ENCODE measurements around the gene IFI27. TPM values are rescaled to one million over a fixed set of nuclear protein-coding genes. Genes with fewer than 3 reads are reported as not detected.

IFI27 gene
- total RNA-seq, 1 donor from 2014 or later: 0.64 TPM

DNA sequence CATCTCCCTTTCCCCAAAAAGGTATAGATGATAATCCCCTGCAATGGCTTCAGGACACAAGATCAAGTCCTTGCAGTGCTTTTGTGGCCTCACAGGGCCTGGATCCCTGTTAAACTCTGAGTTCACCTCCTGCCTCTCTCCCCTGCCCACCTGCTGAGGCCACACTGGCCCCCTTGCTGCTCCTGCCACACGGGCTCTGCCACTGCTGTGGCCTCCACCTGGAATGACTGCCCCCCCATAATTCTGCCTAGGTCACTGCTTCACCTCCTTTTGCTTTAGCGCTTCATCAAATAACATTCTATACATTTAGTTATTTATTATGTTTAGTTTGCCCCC lies 653 bp upstream of the IFI27 start:
- CTCF ChIA-PET: no interaction called here
- POLR2A ChIA-PET: no interaction called here

DNA sequence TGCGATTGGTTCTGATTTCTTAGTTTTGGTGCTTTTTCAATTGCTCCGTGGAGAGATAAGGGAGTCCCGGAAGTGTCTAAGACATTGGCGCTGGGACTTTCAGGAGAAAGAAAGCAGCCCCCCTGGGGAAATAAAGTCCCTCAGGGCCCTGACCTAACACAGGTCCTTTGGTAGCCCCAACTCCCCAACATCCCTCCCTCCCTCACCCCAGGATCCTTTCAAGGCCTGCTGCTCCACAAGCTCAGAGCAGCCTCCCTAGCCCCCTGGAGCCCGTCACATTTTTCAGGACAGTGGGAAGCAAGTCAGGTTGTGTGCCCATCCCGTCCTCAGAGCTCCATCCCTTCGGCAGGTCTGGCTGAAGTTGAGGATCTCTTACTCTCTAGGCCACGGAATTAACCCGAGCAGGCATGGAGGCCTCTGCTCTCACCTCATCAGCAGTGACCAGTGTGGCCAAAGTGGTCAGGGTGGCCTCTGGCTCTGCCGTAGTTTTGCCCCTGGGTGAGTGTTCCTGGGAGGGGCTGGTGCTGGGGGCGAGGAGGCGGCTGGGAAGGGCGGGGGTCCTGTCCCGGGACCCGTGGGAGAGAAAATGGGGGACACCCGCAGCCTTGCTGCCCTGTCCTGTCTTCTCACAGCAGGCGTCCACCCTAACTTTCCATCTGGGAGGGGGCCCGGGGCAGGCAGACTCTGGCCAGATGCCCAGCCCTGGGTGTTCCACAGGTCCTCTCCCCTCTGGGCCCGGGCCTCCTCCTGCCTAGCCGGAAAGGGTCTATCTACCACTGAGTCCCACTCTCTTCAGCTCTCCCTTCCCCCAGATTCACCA lies 950 bp downstream of the IFI27 start:
- intact Hi-C loops (cut with micrococcal nuclease): no loop called here
- peaks cover 19% of the 10 kb centered on the region for H3K27me3 Mint-ChIP-seq
- TF ChIP-seq, protein P1, sequence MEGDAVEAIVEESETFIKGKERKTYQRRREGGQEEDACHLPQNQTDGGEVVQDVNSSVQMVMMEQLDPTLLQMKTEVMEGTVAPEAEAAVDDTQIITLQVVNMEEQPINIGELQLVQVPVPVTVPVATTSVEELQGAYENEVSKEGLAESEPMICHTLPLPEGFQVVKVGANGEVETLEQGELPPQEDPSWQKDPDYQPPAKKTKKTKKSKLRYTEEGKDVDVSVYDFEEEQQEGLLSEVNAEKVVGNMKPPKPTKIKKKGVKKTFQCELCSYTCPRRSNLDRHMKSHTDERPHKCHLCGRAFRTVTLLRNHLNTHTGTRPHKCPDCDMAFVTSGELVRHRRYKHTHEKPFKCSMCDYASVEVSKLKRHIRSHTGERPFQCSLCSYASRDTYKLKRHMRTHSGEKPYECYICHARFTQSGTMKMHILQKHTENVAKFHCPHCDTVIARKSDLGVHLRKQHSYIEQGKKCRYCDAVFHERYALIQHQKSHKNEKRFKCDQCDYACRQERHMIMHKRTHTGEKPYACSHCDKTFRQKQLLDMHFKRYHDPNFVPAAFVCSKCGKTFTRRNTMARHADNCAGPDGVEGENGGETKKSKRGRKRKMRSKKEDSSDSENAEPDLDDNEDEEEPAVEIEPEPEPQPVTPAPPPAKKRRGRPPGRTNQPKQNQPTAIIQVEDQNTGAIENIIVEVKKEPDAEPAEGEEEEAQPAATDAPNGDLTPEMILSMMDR (IDR thresholded peaks at IDR 0.05): no peak
- H3K4me1 Mint-ChIP-seq: no peaks in the 10 kb centered on the region
- CTCF ChIA-PET: no interaction called here
- H3K36me3 Mint-ChIP-seq (ENCODE audit: low read depth): no peaks in the 10 kb centered on the region
- no peak for ATAC-seq (ENCODE audit: low read depth)
- no peak overlapping the region for H3K4me3 Mint-ChIP-seq
- POLR2A ChIA-PET: no interaction called here
- no peak for DNase-seq
- no peak overlapping the region for H3K27ac Mint-ChIP-seq
- H3K9me3 Mint-ChIP-seq: no peaks in the 10 kb centered on the region

More for the DNA sequence above, 653 bp upstream of the IFI27 start:
- TF ChIP-seq, protein P1 (IDR thresholded peaks at IDR 0.05): no peak
- Mint-ChIP-seq H3K27ac (no peak overlapping the region), H3K27me3 (peaks cover 7% of the 10 kb centered on the region), H3K4me3 (no peak overlapping the region), H3K36me3 (ENCODE audit: low read depth) (no peaks in the 10 kb centered on the region), H3K9me3 (no peaks in the 10 kb centered on the region), H3K4me1 (no peaks in the 10 kb centered on the region)
- DNase-seq (no peak), ATAC-seq (ENCODE audit: low read depth) (no peak)
- intact Hi-C loops (cut with micrococcal nuclease): no loop called here

DNA sequence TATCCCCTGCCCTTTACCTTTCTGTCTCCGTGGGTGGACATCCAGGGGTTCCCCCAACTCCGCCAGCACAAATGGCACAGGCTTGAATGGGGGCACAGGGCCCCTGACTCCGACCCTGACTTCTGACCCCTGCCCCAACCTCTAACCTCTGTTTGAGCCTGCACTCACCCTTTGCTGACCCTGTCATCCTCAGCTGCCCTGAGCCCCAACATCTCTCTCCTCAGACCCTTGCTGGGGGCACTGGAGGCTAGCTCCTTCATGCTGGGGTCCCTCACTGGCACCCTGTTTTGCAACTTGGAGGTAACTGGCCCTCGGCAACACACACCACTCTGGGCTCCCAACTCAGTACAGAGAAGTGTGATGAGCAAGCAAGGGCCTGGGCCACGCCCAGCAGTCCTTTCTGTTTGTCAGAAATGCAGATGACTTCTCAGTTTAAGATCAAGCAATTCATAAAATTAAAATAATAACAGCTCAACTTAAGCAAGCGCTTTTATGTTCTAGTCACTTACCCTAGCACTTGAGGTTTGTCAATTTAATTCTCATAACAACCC lies 2.1 kb downstream of the IFI27 start:
- Mint-ChIP-seq H3K4me1 (no peaks in the 10 kb centered on the region), H3K9me3 (no peaks in the 10 kb centered on the region), H3K27me3 (peaks cover 27% of the 10 kb centered on the region), H3K36me3 (ENCODE audit: low read depth) (no peaks in the 10 kb centered on the region), H3K27ac (no peak overlapping the region), H3K4me3 (no peak overlapping the region)
- ATAC-seq (ENCODE audit: low read depth) (no peak), DNase-seq (no peak)
- intact Hi-C loops (cut with micrococcal nuclease): no loop called here
- TF ChIP-seq, protein P1 (IDR thresholded peaks at IDR 0.05): no peak
- ChIA-PET POLR2A (interaction anchor here (0.7 kb wide), 1 partner anchor 51 kb away, joined by 4 read pairs; no protein-coding TSS in a partner anchor), CTCF (no interaction called here)

DNA sequence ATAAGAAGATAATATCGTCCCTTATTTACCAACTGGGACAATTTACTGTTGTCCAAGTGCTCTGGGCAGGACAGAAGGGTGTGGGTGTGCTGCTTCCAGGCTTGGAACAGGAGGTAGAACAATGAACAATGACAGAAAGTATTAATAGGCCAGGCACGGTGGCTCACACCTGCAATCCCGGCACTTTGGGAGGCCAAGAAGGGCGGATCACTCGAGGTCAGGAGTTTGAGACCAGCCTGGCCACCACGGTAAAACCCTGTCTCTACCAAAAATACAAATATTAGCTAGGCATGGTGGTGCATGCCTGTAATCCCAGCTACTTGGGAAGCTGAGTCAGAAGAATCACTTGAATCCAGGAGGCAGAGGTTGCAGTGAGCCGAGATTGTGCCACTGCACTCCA lies 2.5 kb downstream of the IFI27 start:
- intact Hi-C loops (cut with micrococcal nuclease): no loop called here
- H3K36me3 Mint-ChIP-seq (ENCODE audit: low read depth): no peaks in the 10 kb centered on the region
- ATAC-seq (ENCODE audit: low read depth) (no peak), DNase-seq (no peak)
- H3K4me3 Mint-ChIP-seq: no peak overlapping the region
- H3K27ac Mint-ChIP-seq: no peak overlapping the region
- CTCF ChIA-PET: no interaction called here
- POLR2A ChIA-PET: interaction anchor here (0.7 kb wide), 1 partner anchor 50 kb away, joined by 4 read pairs; no protein-coding TSS in a partner anchor
- peaks cover 31% of the 10 kb centered on the region for H3K27me3 Mint-ChIP-seq
- no peaks in the 10 kb centered on the region for H3K4me1 Mint-ChIP-seq
- H3K9me3 Mint-ChIP-seq: no peaks in the 10 kb centered on the region
- TF ChIP-seq, protein P1 (IDR thresholded peaks at IDR 0.05): no peak

DNA sequence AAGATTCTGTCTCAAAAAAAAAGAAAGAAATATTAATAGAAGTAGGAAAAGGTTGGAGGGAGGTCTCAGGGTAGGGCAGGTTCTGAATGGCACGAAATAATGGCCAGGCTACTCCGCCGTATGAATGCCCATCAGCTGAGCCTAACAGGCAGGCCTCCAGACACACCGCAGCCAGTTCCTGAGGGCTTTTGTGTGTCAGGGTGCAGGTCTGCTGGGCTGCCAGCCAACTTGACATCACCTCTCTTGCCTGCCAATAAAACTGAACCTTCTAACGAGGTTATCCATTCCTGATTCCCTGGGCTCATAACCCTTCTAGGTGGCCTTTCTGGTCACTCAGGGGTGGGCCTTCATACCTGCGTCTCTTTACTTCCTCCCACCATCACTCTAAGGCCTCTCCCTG lies 3.0 kb downstream of the IFI27 start:
- DNase-seq: no peak
- Mint-ChIP-seq H3K27ac (no peak overlapping the region), H3K4me1 (no peaks in the 10 kb centered on the region), H3K9me3 (no peaks in the 10 kb centered on the region), H3K36me3 (ENCODE audit: low read depth) (no peaks in the 10 kb centered on the region), H3K27me3 (peaks cover 34% of the 10 kb centered on the region), H3K4me3 (no peak overlapping the region)
- intact Hi-C loops (cut with micrococcal nuclease): no loop called here
- CTCF ChIA-PET: no interaction called here
- ATAC-seq (ENCODE audit: low read depth): no peak
- TF ChIP-seq, protein P1 (IDR thresholded peaks at IDR 0.05): no peak
- POLR2A ChIA-PET: interaction anchor here (0.7 kb wide), 1 partner anchor 50 kb away, joined by 4 read pairs; no protein-coding TSS in a partner anchor

Data from activated B cell treated with CpG ODN at 0.5 μM for 24 hours (primary cell).